Measurements from ENCODE around the gene CLDND2.
A peak's percentile ranks its signal among the peaks of the same experiment; 100 is the strongest.

DNA sequence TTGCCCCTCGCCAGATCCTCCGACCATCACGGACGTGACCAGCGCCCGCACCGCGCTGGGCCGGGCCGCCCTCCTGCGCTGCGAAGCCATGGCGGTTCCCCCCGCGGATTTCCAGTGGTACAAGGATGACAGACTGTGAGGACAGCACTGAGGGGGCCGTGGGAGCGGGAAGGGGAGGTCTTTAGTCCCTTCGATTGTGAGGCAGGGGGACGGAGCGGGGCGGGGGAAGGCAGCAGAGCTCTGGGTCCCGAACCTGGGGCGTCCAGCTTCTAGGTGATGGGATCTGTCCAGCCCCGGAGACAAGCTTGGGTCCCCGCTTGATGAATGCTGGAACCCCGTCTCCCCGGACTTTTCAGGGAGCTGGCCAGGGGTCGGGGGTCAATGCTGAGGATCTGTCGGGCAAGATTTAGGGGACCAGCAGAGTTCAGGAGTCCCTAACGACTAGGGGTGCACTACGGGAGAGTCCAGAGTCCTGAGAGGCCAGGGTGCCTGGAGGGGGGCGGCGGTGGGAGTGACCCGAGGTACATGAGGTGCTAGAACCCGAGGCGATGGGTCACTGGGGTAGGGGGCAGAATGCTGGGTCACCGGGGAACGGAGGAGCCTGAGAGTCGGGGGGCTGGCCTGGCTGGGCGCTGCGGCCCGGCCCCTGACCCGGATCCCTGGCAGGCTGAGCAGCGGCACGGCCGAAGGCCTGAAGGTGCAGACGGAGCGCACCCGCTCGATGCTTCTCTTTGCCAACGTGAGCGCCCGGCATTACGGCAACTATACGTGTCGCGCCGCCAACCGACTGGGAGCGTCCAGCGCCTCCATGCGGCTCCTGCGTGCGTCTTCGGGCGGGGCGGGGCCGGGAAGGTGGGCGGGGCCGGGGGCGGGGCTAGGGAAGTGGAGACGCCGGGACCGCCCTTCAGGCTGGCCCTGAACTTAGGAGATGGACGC lies 41.5 kb downstream of the CLDND2 start:
- TF ChIP-seq, protein P1, sequence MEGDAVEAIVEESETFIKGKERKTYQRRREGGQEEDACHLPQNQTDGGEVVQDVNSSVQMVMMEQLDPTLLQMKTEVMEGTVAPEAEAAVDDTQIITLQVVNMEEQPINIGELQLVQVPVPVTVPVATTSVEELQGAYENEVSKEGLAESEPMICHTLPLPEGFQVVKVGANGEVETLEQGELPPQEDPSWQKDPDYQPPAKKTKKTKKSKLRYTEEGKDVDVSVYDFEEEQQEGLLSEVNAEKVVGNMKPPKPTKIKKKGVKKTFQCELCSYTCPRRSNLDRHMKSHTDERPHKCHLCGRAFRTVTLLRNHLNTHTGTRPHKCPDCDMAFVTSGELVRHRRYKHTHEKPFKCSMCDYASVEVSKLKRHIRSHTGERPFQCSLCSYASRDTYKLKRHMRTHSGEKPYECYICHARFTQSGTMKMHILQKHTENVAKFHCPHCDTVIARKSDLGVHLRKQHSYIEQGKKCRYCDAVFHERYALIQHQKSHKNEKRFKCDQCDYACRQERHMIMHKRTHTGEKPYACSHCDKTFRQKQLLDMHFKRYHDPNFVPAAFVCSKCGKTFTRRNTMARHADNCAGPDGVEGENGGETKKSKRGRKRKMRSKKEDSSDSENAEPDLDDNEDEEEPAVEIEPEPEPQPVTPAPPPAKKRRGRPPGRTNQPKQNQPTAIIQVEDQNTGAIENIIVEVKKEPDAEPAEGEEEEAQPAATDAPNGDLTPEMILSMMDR (IDR thresholded peaks at IDR 0.05; ENCODE audit: insufficient read depth, low read length) = no peak
- TF ChIP-seq POLR2AphosphoS5 (IDR thresholded peaks at IDR 0.05; ENCODE audit: low read depth) = no peak
- TF ChIP-seq GABPA (IDR thresholded peaks at IDR 0.05; ENCODE audit: low read depth) = no peak
- TF ChIP-seq, protein P2, sequence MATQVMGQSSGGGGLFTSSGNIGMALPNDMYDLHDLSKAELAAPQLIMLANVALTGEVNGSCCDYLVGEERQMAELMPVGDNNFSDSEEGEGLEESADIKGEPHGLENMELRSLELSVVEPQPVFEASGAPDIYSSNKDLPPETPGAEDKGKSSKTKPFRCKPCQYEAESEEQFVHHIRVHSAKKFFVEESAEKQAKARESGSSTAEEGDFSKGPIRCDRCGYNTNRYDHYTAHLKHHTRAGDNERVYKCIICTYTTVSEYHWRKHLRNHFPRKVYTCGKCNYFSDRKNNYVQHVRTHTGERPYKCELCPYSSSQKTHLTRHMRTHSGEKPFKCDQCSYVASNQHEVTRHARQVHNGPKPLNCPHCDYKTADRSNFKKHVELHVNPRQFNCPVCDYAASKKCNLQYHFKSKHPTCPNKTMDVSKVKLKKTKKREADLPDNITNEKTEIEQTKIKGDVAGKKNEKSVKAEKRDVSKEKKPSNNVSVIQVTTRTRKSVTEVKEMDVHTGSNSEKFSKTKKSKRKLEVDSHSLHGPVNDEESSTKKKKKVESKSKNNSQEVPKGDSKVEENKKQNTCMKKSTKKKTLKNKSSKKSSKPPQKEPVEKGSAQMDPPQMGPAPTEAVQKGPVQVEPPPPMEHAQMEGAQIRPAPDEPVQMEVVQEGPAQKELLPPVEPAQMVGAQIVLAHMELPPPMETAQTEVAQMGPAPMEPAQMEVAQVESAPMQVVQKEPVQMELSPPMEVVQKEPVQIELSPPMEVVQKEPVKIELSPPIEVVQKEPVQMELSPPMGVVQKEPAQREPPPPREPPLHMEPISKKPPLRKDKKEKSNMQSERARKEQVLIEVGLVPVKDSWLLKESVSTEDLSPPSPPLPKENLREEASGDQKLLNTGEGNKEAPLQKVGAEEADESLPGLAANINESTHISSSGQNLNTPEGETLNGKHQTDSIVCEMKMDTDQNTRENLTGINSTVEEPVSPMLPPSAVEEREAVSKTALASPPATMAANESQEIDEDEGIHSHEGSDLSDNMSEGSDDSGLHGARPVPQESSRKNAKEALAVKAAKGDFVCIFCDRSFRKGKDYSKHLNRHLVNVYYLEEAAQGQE (IDR thresholded peaks at IDR 0.05; ENCODE audit: insufficient replicate concordance, low read depth) = peak; percentile 11
- no peak for TF ChIP-seq SPI1 (IDR thresholded peaks at IDR 0.05; ENCODE audit: borderline replicate concordance, low read depth)
